ENCODE data around the gene NUMB. TPM values are rescaled to one million over a fixed set of nuclear protein-coding genes. Genes with fewer than 3 reads are reported as not detected.
A peak's percentile ranks its signal among the peaks of the same experiment; 100 is the strongest.

The NUMB gene
- 60.9 TPM for polyA plus RNA-seq (2013, experiment 1 of 2)
- polyA plus RNA-seq (2013, experiment 2 of 2) = 56.9 TPM

DNA sequence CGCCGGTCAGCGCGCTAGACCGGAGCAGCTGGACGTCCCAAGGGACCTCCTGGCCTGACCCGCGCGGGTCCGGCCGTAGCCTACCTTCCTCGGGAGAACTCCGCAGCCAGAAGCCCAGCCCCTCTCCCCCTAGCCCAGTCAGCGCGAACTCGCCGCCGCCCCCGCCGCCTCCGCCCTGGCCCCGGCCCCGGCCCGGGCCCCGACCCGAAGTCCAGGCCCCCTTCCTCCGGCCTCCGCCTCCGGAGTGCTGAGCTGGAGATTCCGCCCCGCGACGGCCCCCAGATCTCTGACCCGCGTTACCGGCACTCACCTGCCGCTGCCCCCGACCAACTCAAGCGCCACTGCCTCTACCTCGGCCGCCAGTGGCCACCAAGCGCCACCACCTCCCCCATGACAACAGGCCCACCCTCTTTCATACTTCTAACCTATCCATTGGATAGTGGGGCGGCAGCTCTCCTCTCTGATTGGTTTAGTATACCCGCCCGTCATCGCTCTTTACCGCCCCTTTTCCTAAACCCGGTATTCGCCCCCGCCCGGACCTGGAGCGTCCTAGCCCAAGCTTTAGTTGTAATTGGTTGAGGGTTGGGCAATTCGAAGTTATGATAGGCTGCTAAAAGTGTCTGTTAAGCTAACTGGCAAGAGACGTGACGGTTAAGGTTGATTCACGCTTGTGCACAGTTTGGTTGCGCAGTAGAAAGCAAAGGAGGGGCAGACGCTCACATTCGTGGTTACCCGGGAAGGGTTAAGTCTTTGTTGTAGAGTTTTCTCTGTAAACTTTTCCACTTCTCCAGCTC lies at the start of gene NUMB:
NUMB (minus strand) TSS at position 364 of the 794 bp plus-strand sequence. CDS start 102,795 bp downstream, outside the sequence.
- peak within 1 kb of the TSS; percentile 92 for H3K27ac ChIP-seq (ENCODE audit: low read depth, low read length, severe bottlenecking)
- WGBS, 2 experiments (ENCODE audit: insufficient coverage in 2 of 2) = 0% methylated on average over 10 to 42 of the region's 60 CpGs
- no peaks in the 10 kb centered on the region for H3K9me3 ChIP-seq (ENCODE audit: control insufficient read depth, low read length)
- no peaks in the 10 kb centered on the region for H3K36me3 ChIP-seq (ENCODE audit: control insufficient read depth, insufficient read depth, low read length)
- H3K4me1 ChIP-seq (ENCODE audit: control insufficient read depth, insufficient read depth, low read length, poor library complexity, severe bottlenecking) = peaks cover 14% of the 10 kb centered on the region
- peak within 1 kb of the TSS; percentile 99 for H3K4me3 ChIP-seq (ENCODE audit: extremely low read depth, insufficient read depth, low read length, poor library complexity, severe bottlenecking)

DNA sequence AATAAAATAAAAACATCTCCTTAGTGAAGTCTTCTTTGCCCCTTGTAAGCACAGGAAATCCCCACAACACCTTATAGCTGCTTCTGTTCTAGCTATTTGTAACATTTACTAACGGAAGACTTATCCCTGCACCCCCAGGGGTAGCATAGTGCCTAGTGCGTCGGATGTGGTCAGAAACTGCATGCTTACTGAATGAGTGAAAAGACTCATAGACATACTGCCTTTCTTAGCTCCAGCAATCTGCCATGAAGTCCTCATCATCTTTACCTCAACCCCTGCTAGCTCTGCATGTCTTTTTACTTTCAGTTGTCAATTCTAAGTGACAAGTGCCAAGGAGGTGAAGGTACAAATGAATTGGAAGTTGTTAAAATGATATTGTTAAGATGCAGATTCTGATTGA lies 45.3 kb upstream of the NUMB start:
- H3K27ac ChIP-seq (ENCODE audit: low read depth, low read length, severe bottlenecking) = no peak overlapping the region
- peaks cover 4% of the 10 kb centered on the region for H3K36me3 ChIP-seq (ENCODE audit: control insufficient read depth, insufficient read depth, low read length)
- no peaks in the 10 kb centered on the region for H3K4me1 ChIP-seq (ENCODE audit: control insufficient read depth, insufficient read depth, low read length, poor library complexity, severe bottlenecking)
- WGBS, 2 experiments (ENCODE audit: insufficient coverage in 2 of 2) = 96 to 100% methylated on average over 3 of the region's 3 CpGs
- no peak overlapping the region for H3K4me3 ChIP-seq (ENCODE audit: extremely low read depth, insufficient read depth, low read length, poor library complexity, severe bottlenecking)
- H3K9me3 ChIP-seq (ENCODE audit: control insufficient read depth, low read length) = no peaks in the 10 kb centered on the region

DNA sequence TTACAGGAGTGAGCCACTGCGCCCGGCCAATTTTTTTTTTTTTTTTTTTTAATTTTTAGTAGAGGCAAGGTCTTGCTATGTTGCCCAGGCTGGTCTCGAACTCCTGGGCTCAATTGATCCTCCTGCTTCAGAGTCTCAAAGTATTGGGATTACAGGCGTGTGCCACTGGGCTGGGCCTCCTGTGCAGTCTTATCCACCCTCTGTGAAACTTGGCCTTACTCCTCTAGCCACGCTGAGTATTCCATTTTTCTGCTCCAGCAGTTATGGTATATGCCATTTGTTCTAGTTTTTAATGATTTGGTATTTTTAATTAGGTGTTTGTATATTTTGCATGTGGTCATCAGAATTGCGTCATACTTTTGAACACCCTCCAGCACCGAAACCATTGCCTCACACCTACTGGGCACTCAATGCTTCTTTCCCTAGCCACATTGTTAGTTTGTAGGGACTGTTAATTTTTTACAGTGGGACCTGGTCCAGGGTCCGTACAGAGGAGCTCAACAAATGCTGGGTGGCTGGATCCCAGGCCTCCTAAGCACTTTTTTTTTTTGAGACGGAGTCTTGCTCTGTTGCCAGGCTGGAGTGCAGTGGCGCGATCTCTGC lies 43.8 kb upstream of the NUMB start:
- 82 to 93% methylated on average over 3 to 7 of the region's 11 CpGs for WGBS, 2 experiments (ENCODE audit: insufficient coverage in 2 of 2)
- no peak overlapping the region for H3K4me3 ChIP-seq (ENCODE audit: extremely low read depth, insufficient read depth, low read length, poor library complexity, severe bottlenecking)

DNA sequence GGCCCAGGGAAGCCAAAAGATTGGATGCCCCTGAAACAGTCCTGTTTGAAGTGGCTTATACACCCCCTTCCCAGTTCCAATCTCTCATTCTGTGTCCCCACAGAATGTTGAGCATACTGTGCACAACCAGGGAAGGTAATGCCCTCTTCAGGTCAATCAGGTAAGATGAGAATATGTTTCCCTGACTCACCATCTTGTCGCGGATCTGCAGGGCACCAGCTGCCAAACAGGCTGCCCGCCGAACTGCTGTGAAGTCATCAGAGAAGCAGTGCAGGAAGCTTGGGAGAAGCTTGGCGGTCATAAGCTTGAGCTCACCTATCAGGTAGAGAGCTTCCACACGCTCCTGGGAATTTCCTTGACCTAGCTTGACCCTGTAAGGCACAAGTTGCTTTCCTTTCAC lies 42.0 kb upstream of the NUMB start:
- H3K4me1 ChIP-seq (ENCODE audit: control insufficient read depth, insufficient read depth, low read length, poor library complexity, severe bottlenecking) = no peaks in the 10 kb centered on the region
- no peaks in the 10 kb centered on the region for H3K9me3 ChIP-seq (ENCODE audit: control insufficient read depth, low read length)
- H3K27ac ChIP-seq (ENCODE audit: low read depth, low read length, severe bottlenecking) = no peak overlapping the region
- WGBS, 2 experiments (ENCODE audit: insufficient coverage in 2 of 2) = 90 to 94% methylated on average over 4 to 6 of the region's 6 CpGs
- peaks cover 8% of the 10 kb centered on the region for H3K36me3 ChIP-seq (ENCODE audit: control insufficient read depth, insufficient read depth, low read length)
- H3K4me3 ChIP-seq (ENCODE audit: extremely low read depth, insufficient read depth, low read length, poor library complexity, severe bottlenecking) = no peak overlapping the region

More for the DNA sequence above, 43.8 kb upstream of the NUMB start:
- Histone ChIP-seq H3K36me3 (ENCODE audit: control insufficient read depth, insufficient read depth, low read length) (peaks cover 5% of the 10 kb centered on the region), H3K9me3 (ENCODE audit: control insufficient read depth, low read length) (no peaks in the 10 kb centered on the region), H3K4me1 (ENCODE audit: control insufficient read depth, insufficient read depth, low read length, poor library complexity, severe bottlenecking) (no peaks in the 10 kb centered on the region), H3K27ac (ENCODE audit: low read depth, low read length, severe bottlenecking) (no peak overlapping the region)

DNA sequence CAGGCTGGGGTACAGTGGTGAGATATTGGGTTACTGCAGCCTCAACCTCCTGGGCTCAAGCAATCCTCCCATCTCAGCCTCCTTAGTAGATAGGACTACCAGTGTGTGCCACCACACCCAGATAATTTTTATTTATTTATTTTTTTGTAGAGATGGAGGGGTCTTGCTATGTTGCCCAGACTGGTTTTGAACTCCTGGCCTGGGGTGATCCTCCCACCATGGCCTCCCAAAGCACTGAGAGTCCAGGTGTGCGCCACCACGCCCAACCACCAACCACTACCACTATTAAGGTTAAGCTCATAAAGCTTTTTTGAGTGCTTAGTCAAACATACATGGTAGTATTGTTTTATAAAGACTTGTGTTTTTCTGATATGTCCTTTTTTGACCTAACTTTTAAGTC lies 36.2 kb upstream of the NUMB start:
- Histone ChIP-seq H3K36me3 (ENCODE audit: control insufficient read depth, insufficient read depth, low read length) (peaks cover 23% of the 10 kb centered on the region), H3K4me3 (ENCODE audit: extremely low read depth, insufficient read depth, low read length, poor library complexity, severe bottlenecking) (no peak overlapping the region), H3K4me1 (ENCODE audit: control insufficient read depth, insufficient read depth, low read length, poor library complexity, severe bottlenecking) (peaks cover 12% of the 10 kb centered on the region), H3K9me3 (ENCODE audit: control insufficient read depth, low read length) (no peaks in the 10 kb centered on the region), H3K27ac (ENCODE audit: low read depth, low read length, severe bottlenecking) (no peak overlapping the region)
- WGBS, 2 experiments (ENCODE audit: insufficient coverage in 2 of 2) = no CpG with 5 or more reads among the region's 2 CpGs

DNA sequence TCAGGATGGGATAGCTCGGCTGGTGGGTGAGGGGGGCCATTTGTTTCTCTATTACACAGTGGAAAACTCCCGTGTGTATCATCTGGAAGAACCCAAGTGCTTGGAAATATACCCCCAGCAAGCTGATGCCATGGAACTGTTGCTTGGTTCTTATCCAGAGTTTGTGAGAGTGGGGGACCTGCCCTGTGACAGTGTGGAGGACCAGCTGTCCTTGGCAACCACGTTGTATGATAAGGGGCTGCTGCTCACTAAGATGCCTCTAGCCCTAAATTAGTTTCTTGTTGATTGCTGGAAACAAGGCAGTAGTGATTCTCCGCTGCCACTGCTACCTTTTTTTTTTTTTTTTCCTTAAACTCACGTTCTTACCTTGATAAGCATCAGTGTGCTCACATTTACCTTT lies 34.3 kb upstream of the NUMB start:
- 80 to 90% methylated on average over 3 to 4 of the region's 5 CpGs for WGBS, 2 experiments (ENCODE audit: insufficient coverage in 2 of 2)
- Histone ChIP-seq H3K36me3 (ENCODE audit: control insufficient read depth, insufficient read depth, low read length) (peaks cover 18% of the 10 kb centered on the region), H3K4me1 (ENCODE audit: control insufficient read depth, insufficient read depth, low read length, poor library complexity, severe bottlenecking) (peaks cover 12% of the 10 kb centered on the region), H3K27ac (ENCODE audit: low read depth, low read length, severe bottlenecking) (no peak overlapping the region), H3K9me3 (ENCODE audit: control insufficient read depth, low read length) (no peaks in the 10 kb centered on the region), H3K4me3 (ENCODE audit: extremely low read depth, insufficient read depth, low read length, poor library complexity, severe bottlenecking) (no peak overlapping the region)

DNA sequence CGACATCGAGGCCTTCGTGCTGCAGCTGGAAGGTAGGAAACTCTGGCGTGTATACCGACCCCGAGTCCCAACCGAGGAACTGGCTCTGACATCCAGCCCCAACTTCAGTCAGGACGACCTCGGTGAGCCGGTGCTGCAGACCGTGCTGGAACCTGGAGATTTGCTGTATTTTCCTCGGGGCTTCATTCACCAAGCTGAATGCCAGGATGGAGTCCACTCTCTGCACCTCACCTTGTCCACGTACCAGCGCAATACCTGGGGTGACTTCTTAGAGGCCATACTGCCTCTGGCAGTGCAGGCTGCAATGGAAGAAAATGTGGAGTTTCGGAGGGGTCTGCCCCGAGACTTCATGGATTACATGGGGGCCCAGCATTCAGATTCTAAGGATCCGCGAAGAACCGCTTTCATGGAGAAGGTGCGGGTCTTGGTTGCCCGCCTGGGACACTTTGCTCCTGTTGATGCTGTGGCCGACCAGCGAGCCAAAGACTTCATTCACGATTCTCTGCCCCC lies 33.8 kb upstream of the NUMB start:
- Histone ChIP-seq H3K36me3 (ENCODE audit: control insufficient read depth, insufficient read depth, low read length) (peaks cover 18% of the 10 kb centered on the region), H3K9me3 (ENCODE audit: control insufficient read depth, low read length) (no peaks in the 10 kb centered on the region), H3K27ac (ENCODE audit: low read depth, low read length, severe bottlenecking) (no peak overlapping the region), H3K4me3 (ENCODE audit: extremely low read depth, insufficient read depth, low read length, poor library complexity, severe bottlenecking) (peak overlapping the region; percentile 62), H3K4me1 (ENCODE audit: control insufficient read depth, insufficient read depth, low read length, poor library complexity, severe bottlenecking) (peaks cover 12% of the 10 kb centered on the region)
- 61 to 68% methylated on average over 21 to 24 of the region's 24 CpGs for WGBS, 2 experiments (ENCODE audit: insufficient coverage in 2 of 2)

DNA sequence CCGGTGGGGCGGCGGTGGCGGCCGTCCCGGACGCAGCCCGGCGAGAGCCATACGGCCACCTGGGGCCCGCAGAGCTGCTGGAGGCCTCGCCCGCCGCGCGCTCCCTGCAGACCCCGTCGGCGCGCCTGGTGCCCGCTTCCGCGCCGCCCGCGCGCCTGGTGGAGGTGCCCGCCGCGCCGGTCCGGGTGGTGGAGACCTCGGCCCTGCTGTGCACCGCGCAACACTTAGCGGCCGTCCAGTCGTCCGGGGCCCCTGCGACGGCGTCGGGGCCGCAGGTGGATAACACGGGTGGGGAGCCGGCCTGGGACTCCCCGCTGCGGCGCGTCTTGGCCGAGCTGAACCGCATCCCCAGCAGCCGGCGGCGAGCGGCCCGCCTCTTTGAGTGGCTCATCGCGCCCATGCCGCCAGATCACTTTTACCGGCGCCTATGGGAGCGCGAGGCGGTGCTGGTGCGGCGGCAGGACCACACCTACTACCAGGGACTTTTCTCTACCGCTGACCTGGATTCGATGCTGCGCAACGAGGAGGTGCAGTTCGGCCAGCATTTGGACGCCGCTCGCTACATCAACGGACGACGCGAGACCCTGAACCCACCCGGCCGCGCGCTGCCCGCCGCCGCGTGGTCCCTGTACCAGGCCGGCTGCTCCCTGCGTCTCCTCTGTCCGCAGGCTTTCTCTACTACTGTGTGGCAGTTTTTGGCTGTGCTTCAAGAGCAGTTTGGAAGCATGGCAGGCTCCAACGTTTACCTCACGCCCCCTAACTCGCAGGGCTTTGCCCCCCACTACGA lies 33.1 kb upstream of the NUMB start:
- WGBS, 2 experiments (ENCODE audit: insufficient coverage in 2 of 2) = 3% methylated on average over 87 to 94 of the region's 94 CpGs
- peaks cover 15% of the 10 kb centered on the region for H3K36me3 ChIP-seq (ENCODE audit: control insufficient read depth, insufficient read depth, low read length)
- H3K4me1 ChIP-seq (ENCODE audit: control insufficient read depth, insufficient read depth, low read length, poor library complexity, severe bottlenecking) = peaks cover 12% of the 10 kb centered on the region
- peak overlapping the region; percentile 62 for H3K4me3 ChIP-seq (ENCODE audit: extremely low read depth, insufficient read depth, low read length, poor library complexity, severe bottlenecking)
- no peaks in the 10 kb centered on the region for H3K9me3 ChIP-seq (ENCODE audit: control insufficient read depth, low read length)
- peak overlapping the region; percentile 62 for H3K27ac ChIP-seq (ENCODE audit: low read depth, low read length, severe bottlenecking)

DNA sequence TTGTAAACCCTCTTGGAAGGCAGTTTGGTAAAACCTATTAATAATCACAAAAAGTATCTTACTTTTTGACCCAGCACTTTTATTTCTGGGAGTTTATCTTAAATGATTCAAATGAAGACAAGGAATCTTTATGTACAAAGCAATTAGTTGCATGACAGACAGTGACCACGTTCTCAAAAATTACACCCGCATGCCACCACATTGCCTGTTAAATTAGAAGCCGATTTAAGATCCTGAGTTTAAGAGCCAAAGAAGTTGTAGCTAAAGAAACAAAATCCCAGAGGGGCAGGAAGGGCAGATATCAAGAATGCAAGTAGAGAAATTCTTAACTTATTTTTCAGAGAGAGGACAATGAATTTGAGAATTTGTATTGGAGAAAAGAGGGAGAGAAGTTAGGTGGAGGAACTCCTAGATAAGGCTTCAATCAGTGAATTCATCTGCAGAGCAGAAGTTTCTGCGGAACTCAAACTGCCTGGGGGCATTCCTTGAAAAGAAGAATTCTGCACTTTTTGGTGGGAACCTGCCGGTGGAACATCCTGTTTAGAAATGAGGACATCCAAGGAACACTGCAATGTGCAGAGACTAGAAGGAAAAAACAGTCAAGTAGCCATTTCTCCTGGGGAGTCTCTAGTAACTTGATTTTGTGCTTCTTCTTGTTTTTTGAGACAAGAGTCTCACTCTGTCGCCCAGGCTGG lies 31.3 kb upstream of the NUMB start:
- peaks cover 12% of the 10 kb centered on the region for H3K4me1 ChIP-seq (ENCODE audit: control insufficient read depth, insufficient read depth, low read length, poor library complexity, severe bottlenecking)
- H3K9me3 ChIP-seq (ENCODE audit: control insufficient read depth, low read length) = no peaks in the 10 kb centered on the region
- WGBS, 2 experiments (ENCODE audit: insufficient coverage in 2 of 2) = 86 to 96% methylated on average over 4 to 6 of the region's 6 CpGs
- H3K4me3 ChIP-seq (ENCODE audit: extremely low read depth, insufficient read depth, low read length, poor library complexity, severe bottlenecking) = no peak overlapping the region
- no peak overlapping the region for H3K27ac ChIP-seq (ENCODE audit: low read depth, low read length, severe bottlenecking)
- peaks cover 9% of the 10 kb centered on the region for H3K36me3 ChIP-seq (ENCODE audit: control insufficient read depth, insufficient read depth, low read length)

DNA sequence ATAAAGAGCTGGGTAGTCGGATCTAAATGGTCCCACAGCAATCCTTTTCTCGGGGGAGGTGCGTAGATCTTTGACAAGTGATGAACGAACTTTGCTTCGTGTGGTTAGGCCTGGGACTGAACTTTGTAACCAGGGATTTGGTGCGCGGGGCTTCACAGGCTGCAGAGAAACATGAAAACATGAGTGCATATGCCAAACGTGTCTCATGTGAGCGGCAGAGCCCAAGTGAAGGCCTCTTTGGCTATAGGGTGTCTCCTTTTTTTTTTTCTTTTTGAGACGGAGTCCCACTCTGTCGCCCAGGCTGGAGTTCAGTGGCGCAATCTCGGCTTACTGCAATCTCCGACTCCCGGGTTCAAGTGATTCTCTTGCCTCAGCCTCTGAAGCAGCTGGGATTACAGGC lies 20.3 kb upstream of the NUMB start:
- no peak overlapping the region for H3K27ac ChIP-seq (ENCODE audit: low read depth, low read length, severe bottlenecking)
- no peaks in the 10 kb centered on the region for H3K4me1 ChIP-seq (ENCODE audit: control insufficient read depth, insufficient read depth, low read length, poor library complexity, severe bottlenecking)
- H3K9me3 ChIP-seq (ENCODE audit: control insufficient read depth, low read length) = no peaks in the 10 kb centered on the region
- no peak overlapping the region for H3K4me3 ChIP-seq (ENCODE audit: extremely low read depth, insufficient read depth, low read length, poor library complexity, severe bottlenecking)
- WGBS, 2 experiments (ENCODE audit: insufficient coverage in 2 of 2) = 87 to 93% methylated on average over 10 to 12 of the region's 15 CpGs
- H3K36me3 ChIP-seq (ENCODE audit: control insufficient read depth, insufficient read depth, low read length) = no peaks in the 10 kb centered on the region

Data from mesodermal cell (in vitro differentiated cells).